8988T (cell line): Measurements from ENCODE around the gene HDAC7.
"Not testable (repeated sequence)": the region's sequence is repeated elsewhere in the genome, so short reads cannot be mapped to it uniquely, and the experiment has no call there.

Source experiments
- DNase-seq: peaks from one replicate; pipeline ENCODE4 v3.0.0; 2011

Gene HDAC7

DNA sequence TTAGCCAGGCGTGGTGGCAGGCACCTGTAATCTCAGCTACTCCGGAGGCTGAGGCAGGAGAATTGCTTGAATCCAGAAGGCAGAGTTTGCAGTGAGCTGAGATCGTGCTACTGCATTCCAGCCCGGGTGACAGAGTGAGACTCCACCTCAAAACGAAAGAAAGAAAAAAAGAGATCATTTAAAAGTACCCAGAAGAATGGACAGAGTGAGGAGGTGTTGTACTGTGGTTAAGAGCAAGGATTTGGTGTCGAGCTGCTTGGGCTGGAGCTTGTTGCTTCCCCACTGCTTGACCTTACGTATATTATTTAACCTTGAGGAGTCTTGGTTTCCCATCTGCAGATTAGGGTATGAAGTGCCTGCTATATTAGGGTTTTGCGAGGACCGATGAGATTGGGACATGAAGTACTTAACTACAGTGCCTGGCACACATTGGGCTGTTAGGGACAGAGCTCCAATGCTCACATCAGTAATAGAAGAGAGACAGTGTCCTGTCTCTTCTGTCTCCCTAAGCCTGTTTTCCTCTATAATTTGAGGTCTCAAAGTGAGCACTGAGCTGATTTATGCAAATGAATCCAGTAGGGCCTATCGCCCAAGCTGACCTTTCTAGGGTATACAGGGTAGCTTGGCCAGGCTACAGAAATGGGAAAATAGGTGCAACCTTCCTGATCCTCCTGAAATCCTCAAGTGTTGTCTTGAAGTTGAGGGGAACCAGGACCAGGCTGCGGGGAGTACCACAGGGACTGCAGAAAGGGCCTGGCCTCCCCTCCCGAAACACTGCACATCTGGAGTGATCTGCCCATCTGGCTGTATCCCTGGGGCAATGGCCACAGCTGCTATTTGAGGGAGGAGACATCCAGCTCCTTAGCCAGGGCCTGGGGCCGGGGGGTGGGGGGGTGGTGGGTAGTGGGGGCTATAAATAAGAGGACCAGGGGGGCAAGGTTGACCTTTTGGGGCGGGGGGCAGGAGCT lies 8.6 kb upstream of the HDAC7 start:
- no peak for DNase-seq

DNA sequence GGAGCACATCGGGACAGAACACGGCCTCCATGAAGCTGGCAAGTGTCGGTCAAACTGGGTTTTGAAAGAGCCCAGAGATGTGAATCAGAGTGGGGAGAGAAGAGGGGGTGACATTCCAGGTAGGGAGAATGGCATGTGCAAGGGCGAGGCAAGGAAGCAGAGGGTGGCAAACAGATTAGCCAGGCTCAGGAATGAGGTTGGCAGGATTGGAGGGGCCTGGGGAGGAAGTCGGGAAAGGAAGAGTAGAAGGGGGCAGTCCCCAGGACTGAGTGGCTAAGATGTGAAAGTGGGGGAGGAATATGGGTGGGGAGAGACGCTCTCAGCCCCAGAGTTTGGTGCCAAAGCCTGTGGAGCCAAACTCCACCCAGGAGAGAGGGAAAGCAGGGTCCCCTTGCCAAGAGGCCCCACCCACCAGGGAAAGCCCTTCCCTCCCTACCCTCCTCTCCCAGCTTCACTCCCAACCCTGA lies 5.5 kb upstream of the HDAC7 start:
- no peak for DNase-seq

- no peak for DNase-seq
These were observed 4.9 kb upstream of the HDAC7 start for GRCh38 chr12:47824635-47825034.

DNA sequence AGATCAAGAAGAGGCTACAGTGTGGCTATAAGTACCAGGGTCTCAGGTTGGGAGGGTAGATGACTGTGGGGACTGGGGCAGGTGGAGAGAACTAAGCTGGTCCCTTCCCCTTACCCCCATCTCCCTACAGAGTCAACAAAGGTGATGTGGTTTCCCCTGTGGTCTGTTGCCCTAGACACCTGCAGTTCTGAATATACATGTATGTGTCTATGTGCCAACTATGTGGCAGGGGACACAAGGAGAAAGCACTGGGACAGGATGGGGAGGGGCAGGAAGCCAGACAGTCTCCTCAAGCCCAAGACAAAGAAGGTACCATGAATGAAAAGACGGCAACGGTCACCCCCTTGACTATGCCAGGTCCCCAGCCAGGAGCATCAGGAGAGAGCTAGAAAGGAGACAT lies 4.5 kb upstream of the HDAC7 start:
- no peak for DNase-seq

DNA sequence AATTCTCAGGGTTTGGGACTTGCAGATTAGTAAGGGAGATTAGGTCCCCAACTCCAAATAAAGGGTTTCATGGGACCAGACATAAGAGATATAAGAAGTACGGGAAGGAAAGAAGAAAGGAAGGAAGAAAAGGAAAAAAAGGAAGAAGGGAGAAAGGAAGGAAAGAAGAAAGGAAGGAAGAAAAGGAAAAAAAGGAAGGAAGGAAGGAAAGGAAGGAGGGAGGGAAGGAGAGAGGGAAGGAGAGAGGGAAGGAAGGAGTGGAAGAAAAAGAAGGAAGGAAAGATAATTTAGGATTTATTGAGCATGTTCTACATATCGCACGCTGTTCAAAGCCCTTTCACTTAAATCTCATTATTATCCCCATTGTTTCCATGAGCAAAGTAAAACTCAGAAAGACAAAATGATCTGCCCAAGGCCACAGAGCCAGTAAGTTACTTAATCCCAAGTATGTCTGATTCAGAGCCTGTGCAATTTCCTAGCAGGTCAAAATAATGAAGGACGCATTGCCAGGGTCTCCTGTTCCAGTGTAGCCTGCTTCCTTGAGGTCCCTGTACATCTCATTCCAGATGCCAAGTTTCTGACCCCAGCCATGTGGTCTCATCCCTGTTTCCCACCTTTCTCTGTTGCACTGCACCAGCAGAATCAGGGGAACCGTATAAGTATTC lies 3.9 kb upstream of the HDAC7 start:
- no peak for DNase-seq

DNA sequence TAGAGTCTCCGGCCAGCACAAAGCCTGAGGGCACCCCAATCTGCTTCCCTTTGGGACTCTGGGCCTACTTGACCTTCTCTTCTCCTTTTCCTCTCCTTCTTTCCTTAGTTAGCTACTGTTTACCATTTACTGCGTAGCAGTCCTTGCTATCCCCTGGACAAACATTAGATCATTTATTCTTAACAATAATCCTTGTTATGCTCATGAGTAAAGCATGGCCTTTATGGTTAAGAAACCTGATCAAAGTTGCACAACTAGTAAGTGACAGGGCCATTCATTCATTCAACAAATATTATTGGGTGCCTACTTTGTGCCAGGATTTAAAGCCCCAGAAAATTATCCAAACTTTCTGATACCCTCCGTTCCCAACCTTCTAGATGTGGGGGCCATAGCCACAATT lies 3.2 kb upstream of the HDAC7 start:
- DNase-seq, result no peak

DNA sequence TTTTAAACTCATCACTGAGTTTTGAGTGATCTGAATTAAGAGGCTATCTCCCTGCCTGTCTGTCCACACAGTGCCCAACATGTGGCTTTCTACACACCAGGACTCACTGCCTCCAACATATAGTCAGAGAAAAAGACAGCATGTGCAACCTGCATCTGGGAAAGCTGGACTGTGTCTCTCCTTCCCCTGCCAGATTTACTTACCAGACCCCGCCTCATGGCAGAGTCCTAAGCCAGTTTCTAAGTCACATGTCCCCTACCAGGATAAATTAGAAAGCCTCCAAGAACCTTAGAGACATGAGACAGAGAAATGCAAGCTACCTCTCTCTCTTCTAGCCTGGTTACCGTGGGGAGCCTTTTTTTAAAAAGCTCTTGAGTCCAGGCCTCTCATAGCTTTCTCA lies 2.7 kb upstream of the HDAC7 start:
- DNase-seq, result no peak

GRCh38 chr12:47821346-47821706 lies 1.6 kb upstream of the HDAC7 start:
- no peak for DNase-seq

GRCh38 chr12:47820631-47821345 lies 1.1 kb upstream of the HDAC7 start:
- DNase-seq, result peak; percentile 96

GRCh38 chr12:47819138-47819895 lies 386 bp downstream of the HDAC7 start:
- DNase-seq, result no peak

GRCh38 chr12:47818467-47819137 lies 1.1 kb downstream of the HDAC7 start:
- peak; percentile 58 for DNase-seq

DNA sequence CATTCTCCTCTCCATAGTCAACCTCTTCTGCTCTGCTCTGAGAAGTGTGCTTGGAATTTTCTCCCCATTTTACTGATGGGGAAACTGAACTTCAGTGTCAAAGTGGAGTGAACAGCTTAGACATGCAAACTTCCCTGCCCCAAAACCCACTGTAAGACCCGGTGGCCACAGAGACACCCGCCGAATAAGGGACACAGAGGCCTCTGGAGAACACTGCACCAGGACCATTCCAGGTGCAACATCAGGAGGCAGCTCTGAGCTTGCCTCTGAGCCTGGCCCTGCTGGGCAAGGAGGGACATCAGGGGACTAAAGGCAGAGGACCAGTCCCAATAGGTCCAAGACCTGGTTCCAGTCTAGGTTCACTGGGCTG lies 1.7 kb downstream of the HDAC7 start:
- no peak for DNase-seq

DNA sequence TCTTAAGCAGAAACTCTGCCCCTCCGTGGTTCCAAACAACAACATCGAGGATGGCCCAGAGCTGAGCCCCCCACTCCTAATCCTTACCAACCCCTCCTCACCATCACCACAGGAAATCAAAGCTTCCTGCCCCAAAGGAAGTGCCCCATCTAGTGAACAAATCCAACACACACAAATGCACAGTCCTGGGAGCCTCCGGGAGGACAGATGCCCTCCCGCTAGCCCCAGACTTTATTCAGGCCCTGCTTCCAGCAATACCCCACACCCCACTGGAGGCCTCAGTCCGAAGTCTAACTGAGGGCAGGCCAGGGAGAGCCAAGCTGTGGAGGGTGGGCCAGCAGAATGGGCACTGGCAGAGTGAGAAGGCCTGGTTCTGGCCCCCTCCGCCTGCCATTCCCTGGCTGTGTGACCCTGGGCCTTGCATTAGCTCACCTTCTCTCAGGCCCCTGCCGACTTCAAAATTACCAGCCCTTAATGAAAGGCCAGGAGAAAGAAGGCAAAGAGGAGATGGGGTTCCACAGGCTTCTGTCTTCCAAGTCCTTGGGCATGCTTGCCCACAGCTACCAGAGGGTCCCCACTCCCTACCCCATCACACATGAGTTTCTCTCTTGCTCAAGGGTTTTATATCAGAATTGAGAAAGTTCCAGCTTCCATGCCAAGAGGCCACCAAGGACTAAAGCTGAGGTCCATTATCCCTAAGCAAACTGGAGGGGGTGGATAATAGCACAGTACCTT lies 2.3 kb downstream of the HDAC7 start:
- peak; percentile 64 for DNase-seq

- DNase-seq, result no peak
These were observed 3.1 kb downstream of the HDAC7 start for GRCh38 chr12:47816403-47817271.

GRCh38 chr12:47815447-47815846 lies 4.3 kb downstream of the HDAC7 start:
- DNase-seq, result not testable (repeated sequence)

DNA sequence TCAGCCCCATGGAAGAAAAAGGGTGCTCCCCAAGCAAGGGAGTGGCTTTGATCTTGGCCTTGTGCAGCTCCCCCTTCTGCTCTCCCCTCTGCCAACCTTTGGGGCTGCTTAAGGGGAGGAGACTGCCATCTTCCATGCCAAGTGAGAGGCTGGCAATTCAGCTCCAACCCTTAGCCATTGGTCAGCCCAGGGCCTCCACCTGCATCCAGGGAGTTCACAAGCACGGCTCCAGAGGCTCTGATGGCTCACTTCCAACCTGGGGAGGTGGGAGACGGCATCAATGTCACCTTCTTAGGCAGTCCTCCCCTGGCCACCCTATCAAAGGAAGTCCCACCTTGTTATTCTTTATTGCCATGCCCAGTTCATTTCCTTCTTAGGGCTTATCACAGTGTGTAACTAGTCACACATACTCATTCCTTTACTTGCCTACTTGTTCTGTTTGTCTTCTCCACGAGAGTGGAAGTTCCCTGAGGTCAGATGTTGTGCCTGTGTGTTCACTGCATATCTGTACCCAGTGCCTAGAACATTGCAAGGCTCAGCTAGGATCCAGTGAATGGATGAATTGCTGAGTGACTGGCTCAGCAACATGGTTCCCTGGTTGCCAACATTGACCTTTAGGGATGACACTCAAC lies 5.0 kb downstream of the HDAC7 start:
- no peak for DNase-seq

- peak; percentile 54 for DNase-seq
These were observed 6.0 kb downstream of the HDAC7 start for GRCh38 chr12:47813511-47814196.

DNA sequence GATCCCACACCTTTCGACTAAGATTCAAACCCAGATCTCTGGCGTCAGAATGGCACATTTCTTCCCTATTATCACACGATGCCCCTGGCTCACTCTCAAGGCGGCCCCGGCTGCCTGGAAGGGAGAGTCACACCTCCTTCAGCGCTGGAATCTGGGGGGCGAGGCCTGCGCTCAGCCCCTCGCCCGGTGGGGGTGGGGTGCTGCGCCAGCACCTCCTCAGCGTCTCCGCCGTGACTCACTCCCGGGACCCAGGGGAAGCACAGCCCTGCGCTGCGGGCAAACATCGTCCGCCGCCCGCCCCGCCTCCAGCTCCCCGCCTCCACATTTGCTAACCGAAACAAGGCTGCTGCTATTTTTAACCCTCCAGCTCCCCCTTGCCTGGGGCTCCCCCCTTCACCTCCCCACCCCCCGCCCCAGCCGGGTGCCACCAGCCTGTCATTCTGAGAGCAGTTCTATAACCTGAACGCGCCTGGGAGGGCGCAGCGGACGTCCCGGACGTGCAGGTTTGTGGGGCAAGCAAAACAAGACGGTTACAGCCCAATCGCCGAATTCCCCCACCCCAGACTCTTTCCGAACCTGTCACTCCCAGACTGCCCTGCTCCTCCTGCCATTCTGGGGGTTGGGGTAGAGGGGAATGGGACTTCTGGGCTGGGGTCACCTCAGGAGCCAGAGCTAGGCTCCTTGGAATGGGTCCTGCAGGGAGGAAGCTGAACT lies 6.7 kb downstream of the HDAC7 start:
- DNase-seq, result peak; percentile 86
